Activated CD4-positive, alpha-beta T cell treated with anti-CD3 and anti-CD28 coated beads, Interleukin-2, Interleukin-4, amounts not matched to agents 100 ng/mL and 50 ng/mL, durations not matched to agents 16 hours and 8 hours (primary cell): ENCODE results near the gene EVI5L.
"Not testable (repeated sequence)": the region's sequence is repeated elsewhere in the genome, so short reads cannot be mapped to it uniquely, and the experiment has no call there.

ENCODE experiments used
- DNase-seq: peaks from one replicate; pipeline ENCODE4 v3.0.0-alpha.2; 2020; ENCODE audit warnings: low spot score

Gene EVI5L

DNA sequence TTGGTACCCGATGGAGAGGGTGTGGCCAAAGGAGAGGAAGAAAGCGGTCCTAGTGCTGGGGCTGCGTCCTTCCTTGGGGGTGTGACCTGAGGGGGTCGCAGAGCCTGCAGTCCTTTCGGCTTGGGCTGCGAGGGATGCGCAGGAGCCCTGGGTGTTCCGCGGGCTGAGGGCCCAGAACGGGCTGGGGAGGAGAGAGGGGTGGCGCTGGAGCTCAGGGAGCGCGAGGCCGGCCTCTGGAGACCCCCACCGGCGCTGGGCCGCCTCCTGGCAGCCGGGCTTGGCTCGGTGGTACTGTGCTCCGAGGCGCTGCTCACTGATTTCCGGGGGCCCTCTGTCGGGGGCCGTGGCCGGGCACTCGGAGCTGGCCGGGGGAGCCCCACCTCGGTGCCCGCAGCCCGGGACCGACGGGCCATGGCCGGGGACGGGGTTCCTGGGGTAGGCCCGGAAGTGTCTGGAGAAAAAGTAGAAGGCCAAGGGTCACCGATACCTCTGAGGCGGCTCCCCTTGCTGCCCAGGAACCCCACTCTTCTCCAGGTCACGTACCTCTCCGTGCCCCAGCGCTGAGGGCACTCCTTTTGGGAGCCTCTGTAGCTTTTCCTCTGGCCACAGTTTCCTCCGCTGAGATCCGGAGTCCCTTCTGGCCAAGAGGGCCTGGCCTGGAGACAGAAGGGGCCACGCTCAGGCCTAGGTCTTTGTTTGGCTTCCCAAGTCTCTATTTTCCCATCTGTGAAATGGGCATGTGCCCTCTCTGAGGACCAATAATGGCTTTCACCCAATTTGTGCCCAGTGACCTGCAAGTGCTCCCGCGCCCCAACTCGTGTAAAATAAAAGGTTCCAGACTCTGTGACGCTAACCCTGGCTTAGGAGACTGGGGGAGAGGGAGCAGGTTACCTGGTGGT, 42.5 kb downstream of the EVI5L start:
- DNase-seq: no peak

DNA sequence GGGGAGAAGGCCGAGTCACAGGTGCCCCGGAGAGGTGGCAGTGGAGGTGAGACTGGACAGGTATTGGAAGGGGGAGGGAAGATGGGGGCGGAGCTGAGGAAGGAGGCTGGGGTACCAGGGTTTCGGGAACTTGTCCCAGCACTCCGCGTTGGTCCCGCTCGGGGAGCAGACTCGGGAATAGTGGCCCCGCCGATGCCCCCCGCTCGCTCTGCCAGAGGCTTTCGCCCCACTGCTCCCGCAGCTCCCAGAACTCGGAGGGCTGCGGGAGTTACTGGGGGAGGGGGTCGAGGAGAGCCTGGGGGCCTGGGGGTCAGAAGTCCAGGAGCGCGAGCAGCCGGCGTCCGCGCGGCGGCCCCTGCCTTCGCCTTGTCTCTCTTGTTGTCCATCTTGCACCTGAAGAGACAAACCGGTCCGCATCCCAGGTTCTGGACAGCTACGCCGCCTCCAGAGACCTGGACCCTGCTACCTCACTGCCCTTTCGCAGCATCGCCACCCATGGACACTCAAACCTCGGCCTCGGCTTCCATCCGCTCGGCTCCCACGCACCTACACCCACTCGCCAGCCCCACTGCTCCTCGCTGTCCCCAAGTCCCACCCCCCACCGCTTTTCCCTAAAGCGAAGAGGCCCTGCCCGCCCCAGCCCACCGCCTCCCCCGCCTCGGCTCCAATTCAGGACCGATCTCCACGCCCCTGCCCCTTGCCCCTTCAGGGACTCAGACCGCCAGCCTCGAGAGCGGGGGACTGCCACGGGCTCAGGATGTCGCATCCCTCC, 43.5 kb downstream of the EVI5L start:
- DNase-seq: no peak

DNA sequence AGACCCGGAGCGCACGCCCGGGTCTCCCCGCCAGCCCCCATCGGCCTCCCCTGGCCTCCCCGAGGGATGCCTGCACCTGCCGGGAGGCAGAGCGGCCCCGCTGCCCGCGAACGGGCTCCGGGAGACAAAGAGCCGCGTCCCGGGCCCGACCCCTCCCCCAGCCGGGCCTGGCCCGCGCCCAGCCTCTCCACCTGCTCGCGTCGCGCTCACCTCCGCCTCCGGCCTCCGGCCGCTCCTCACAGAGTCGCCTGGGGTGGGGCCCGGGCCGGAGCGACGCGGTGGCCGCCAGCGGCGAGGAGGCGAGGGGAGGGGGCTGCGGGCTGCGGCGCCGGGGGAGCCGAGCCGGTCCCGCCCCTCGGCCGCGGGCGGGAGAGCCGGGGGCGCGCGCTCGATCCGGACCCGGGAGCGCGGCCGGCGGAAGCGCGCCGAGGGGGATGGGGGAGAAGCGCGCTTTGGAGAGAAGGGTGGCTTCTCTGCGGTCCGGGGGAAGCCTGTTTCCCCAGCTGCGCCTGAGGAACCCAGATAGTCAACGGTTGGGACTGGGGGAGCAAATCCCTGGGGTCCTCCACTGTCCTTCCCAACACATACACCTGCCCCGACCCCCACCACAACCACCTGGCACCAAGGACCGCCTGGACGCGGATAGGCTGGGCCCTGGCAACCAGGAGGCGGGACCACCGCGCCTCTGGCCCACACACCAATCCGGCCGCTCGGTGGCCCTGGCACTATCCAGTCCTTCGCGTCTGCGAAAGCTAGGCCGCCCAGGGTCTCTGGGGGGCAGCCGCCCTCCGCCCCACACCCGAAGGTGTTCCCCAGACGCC, 44.3 kb downstream of the EVI5L start, which contains the start of gene PRR36:
TSS of gene PRR36 (minus strand) at position 315 of the 821 bp plus-strand sequence. CDS start 701 bp downstream, outside the sequence.
- DNase-seq: no peak

DNA sequence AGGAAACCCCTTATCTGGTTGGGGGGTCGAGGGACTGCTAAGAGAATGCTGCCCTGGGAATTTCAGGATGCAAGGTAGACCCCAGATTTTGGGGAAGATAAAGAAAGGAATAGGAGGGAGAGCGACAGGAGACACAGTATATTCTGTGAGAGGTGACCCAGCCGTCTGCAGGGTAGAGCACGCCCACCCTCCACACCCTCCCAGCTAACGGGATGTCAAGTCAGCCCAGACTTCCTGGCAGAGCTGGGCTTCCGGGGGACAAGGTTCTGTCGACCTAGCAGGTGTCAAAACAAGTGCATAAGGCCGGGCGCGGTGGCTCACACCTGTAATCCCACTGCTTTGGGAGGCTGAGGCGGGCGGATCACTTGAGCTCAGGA, 44.9 kb downstream of the EVI5L start:
- no peak for DNase-seq

DNA sequence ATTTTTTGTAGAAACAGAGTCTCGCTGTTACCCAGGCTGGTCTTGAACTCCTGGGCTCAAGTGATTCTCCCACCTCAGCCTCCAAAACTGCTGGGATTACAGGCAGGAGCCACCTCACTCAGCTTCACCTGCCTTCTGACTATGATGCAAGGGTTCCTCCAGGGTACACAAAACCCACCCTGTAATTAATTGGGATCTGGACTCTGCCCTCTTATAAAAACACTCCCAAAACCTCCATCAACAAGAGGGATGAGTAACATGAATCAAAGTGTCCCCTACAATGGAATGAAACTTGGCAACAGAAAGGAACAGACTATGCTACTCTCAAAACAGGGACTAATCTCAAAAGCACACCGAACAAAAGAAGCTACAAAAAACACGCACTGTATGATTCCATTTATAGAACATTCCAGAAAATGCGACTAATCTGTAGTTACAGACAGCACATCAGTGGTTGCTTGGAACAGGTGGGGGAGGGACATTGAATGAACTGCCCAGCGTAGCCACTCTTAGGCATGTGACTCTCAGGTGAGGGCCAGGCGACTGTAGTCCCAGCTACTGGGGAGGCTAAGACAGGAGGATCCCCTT, 47.3 kb downstream of the EVI5L start:
- no peak for DNase-seq

DNA sequence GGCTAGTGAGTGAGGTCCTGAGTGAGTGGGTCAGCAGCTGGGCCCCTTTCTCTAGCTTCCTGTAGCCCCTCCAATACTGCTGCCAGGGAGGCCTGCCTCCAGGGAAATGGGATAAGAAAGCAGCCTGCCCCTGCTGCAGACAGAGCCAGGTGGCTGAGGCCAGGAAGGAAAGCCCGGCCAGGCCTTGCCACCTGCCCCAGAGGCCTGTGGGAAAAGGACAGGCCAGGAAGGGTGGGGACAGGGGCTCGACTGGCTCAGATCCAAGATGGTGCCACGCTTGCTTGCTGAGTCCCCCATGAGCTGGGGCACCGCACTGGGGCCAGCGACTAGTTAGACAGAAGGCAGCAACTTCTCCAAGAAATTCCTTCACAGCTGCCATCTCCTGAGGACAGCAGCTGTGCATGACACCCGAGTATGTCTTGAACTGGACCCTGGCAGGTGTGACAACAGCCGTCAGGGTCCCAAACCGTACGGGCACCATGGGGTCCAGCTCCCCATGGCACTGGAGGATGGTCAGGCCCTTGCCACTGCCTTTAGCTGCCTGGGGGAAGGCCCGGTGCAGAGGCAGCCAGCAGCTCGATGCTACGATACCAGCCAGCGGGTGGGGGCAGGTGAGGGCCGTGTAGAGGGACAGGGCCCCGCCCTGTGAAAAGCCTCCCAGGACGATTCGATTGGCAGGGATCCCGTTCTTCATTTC, 49.2 kb downstream of the EVI5L start:
- DNase-seq: no peak

DNA sequence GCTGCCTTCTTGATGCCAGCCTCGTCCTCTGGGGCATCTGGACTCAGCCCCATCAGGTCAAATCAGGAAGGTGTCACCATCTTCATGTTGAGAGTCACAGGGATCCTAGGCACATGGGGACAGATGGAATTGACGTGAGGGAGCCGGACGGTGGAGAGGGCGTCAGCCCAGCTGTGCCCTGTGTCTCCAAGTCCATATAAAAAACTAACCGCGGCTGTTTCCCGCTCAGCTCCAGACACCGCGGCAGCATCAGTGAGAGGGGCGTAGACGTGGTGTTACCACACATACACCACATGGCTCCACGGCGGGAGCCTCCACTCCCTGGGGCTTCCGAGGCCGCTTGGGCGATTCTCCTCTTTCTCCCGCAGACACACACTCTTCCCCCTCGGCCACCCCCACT, 49.8 kb downstream of the EVI5L start:
- DNase-seq: no peak

DNA sequence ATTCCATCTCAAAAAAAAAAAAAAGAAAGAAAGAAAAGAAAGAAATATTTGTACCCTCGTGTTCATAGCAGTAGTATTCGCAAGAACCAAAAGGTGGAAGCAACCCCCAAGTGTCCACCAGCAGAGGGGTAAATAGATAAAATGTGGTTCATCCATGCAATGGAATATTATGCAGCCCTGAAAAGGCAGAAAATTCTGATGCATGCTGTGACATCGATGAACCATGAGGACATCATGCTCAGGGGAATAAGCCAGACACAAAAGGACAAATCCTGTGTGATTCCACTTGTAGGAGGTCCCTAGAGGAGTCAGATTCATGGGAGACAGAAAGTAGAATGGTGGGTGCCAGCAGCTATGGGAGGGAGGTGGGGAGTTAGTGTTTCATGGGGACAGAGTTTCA, 51.9 kb downstream of the EVI5L start:
- DNase-seq: no peak

DNA sequence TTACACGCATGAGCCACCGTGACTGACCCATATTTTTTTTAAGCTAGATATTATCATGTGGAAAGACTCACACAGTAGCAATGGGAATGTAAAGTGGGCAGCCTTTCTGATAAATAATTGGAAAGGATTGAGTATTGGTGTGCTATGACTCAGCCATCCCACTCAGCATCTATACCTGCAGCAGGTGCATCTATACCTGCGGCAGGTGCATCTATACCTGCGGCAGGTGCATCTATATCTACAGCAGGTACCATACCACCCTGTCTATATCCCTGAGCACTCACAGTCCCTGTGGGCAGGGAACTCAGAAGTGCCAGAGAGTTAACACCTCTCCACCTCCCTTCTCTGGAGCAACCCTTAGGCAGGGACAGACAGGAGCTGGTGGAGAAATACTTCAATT, 53.1 kb downstream of the EVI5L start:
- DNase-seq: no peak

DNA sequence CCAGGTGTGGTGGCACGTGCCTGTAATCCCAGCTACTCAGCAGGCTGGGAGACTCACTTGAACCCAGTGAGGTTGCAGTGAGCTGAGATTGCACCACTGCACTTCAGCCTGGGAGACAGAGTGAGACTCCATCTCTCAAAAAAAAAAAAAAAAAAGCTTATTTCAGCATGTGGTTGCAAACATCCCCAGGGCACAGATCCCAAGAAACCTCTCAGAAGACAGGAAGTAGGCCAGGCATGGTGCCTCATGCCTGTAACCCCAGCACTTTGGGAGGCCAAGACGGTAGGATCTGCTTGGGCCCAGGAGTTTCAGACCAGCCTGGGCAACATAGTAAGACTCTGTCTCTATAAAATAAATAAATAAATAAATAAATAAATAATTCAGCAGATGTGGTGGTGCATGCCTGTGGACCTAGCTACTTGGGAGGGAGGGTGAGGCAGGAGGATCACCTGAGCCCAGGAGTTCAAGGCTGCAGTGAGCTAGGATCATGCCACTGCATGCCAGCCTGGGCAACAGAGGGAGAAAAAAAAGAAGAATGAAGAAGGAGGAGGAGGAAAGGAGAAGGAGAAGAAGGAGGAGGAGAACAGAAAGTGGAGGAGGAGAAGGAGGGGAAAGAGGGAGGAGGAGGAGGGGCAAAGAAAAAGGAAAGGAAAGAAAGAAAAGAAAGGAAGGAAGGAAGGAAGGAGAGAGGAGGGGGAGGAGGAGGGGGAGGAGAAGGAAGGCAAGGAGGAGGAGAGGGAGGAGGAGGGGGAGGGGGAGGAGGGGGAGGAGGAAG, 54.0 kb downstream of the EVI5L start:
- DNase-seq: no peak

DNA sequence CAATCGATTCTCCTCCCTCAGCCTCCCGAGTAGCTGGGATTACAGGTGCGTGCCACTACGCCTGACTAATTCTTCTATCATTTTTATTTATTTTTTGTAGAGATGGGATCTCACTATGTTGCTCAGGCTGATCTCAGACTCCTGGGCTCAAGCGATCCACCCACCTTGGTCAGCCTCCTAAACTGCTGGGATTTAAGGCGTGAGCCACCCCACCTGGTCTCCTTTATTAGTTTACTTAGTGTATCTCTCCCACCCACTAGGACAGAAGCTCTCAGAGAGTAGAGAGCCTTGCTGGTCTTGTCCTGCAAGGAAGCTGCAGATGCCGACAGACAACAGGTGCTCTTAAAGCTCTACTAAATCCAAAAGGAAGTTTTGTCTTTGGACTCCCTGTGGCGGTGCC, 55.8 kb downstream of the EVI5L start:
- no peak for DNase-seq

DNA sequence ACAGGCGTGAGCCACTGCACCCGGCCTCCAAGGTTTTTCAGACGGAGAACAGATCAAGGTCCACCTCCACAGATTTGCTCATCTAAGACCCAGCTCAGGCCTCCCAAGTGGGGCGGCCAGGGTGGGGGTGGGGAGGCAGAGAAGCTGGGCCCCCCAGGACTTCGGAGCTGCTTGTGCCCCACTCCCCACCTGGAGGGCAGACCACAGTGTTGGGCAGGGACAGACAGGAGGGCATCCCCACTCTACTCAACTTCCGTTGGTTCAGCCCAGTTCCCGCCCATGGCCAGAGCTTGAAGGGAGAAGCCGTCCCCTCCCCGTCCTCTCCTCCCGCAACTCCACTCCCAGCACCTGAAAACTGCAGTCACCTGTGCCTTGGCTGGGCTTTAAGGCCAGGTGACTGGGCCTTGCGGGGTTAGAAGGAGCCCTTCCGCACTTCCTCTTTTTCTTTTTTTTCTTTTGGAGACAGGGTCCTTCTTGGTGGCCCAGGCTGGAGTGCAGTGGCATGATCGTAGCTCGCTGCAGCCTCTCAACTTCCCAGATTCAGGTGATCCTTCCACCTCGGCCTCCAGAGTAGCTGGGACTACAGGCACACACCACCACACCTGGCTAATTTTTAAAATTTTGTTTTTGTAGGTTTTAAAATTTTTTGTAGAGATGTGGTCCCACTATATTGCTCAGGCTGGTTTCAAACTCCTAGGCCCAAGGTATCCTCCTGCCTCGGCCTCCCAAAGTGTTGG, 57.6 kb downstream of the EVI5L start:
- DNase-seq: no peak

DNA sequence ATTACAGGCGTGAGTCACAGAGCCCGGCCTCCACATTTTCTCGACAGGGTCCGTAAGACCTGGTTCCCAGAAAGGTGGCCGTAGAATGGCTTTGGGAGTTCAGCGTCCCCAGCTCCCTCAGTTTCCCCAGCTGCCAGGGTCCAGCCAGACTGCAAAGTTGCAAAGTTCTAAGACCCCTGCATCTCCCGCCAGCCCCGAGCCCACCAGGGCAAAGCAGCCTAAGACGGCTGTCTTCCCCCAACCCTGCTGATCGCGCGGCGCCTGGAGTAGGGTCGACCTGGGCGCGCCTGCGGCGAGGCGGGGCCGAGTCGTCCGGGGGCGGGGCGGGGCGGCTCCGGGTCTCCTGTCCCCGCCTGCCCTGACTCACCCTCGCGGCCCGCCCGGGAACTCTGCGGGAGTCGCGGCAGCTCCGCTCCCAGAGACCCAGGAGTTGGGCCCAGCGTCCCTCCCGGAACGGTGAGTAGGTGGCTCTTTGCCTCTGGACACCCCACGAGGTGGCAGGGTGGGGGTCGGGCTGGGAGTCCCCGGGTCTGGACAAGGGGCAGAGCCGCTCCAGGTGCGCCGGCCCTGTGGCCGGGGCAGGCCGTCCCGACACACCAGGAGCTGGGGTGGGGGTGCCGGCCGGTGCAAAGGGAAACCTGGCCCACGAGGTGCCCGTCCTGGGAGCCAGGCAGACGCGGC, 58.3 kb downstream of the EVI5L start, which contains the start of gene LRRC8E:
TSS of gene LRRC8E (plus strand) at position 366 of the 681 bp plus-strand sequence. CDS start 7,094 bp downstream, outside the sequence.
- no peak for DNase-seq

DNA sequence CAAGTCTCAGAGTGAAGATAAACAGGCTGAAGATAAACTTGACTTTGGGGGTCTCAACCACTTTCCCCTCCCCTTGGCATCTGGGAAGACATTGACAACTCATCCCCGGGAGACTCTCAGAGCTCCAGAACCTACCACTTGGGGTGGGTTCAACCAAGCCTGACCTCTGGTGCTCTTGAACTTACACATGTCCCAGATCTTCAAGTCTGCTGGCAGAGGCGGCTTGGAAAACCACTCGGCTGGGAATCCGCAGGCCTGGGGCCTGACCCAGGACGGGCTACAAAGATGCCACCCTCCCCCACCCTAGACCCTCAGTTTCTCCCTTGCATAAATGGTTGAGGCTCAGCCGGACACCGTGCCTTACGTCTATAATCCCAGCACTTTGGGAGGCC, 58.8 kb downstream of the EVI5L start:
- DNase-seq: no peak

DNA sequence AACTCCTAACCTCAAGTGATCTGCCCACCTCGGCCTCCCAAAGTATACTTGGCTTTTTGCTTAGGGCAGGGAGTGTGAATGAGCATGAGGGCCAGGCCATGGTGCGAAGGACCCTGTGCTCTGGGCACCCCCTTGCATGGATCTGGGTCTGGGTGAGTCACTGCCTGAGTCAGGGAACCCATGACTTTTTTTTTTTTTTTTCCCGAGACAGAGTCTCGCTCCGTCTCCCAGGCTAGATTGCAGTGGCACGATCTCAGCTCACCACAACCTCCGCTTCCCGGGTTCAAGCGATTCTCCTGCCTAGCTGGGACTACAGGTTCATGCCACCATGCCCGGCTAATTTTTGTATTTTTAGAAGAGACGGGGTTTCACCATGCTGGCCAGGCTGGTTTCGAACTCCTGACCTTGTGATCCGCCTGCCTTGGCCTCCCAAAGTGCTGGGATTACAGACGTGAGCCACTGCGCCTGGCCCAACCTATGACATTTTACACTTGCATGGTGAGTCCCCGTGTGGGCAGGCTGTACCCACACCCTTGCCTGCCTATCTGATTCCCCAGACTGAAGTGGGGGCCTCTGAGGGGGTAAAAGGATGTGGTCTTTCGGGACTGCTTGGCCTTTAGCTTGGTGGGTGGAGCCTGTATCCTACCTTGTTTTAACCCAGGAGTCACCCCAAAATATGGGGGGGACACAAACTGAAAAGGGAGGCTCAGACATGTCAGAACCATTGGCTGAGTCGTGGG, 63.5 kb downstream of the EVI5L start:
- not testable (repeated sequence) for DNase-seq

DNA sequence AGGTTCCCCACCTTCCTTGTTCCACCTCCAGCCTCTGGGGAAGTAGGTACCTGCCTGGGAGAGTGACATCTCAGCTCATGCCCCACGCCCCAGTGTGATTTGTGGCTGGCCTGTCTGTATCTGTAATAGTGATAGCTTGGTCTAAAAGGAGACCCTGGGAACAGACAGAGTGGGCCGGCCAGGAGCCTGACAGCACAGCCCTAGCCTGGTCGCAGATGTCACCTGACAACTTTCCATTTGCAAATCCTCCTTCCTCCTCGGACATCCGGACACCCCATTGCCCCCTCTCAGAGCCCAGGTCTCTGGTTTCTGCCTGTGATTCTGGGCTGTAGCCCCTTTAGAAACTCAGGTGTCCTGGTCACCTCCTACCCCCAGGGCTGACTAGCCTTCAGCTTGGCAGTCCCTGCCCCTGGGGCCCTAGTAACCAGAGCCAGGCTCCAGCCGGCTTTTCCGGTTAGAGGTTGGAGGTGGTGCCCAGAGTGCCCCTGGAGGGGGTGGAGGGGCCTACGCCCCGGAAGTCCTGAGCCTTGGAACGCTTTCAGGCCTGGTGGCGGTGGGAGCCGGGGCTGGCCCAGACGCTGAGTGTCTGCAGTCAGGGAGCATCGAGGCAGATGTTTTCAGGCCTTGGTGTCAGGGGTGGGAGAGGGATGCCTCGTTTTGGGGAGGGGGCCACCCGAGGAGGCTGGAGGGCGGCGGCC, 64.7 kb downstream of the EVI5L start:
- no peak for DNase-seq

DNA sequence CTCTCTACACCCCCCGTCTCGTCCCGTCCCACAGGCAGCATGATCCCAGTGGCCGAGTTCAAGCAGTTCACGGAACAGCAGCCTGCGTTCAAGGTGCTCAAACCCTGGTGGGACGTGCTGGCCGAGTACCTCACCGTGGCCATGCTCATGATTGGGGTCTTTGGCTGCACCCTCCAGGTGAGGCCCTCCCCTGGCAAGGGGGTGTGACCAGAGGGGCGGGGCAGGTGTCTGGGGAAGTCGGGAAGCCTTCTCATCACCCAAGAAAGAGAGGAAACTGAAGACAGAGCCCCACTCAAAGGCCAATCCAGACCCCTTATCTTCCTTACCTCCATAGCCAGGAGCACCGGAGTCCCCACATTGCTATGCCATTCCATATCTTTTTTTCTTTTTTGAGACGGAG, 65.5 kb downstream of the EVI5L start:
- no peak for DNase-seq

DNA sequence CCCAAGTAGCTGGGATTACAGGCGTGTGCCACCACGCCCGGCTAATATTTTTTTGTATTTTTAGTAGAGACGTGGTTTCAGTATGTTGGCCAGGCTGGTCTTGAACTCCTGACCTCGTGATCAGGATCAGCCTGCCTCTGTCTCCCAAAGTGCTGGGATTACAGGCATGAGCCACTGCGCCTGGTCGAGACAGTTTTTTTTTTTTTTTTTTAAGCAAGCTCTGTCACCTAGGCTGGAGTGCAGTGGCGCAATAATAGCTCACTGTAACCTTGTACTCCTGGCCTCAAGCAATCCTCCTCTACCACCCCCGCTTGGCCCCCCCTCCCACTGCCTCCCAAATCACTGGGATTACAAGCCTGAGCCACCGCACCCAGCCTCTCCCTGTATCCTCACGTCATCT, 67.3 kb downstream of the EVI5L start:
- DNase-seq: no peak
